ENCODE data around the gene NCBP2L.
A peak's percentile ranks its signal among the peaks of the same experiment; 100 is the strongest.

The NCBP2L gene

DNA sequence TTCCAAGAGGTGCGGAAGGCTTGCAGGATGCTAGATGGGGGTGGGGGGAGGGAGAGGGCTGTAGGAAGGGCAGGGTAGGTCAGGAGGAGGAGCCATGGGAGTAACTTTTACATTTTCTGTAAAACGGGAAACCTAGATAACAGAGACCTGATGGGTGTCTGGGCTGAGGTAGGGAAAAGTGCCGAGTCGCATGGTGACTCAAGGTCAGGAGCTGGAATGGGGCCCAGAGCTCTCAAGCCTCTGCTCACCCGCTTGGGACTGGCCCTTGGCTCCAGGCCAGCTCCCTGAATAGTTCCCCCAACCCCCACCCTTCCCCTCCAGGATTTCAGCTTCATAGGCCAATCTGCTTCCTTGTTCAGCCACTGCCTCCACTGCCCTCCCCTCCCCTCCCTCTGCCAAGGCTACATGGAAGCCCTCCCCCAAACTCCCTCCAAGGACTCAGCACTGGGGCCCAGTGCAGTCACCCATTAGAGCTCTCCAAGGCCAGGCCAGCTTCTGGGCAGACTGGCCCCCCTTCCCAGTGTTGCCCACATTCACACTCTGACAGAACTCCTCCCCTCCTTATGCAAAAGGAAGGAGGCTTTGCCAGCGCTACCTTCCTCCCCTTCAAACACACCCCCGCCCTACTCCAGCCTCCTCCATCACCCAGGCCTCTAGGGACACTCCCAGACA is 45.6 kb upstream of the NCBP2L start (continued):
- TF ChIP-seq, protein P1, sequence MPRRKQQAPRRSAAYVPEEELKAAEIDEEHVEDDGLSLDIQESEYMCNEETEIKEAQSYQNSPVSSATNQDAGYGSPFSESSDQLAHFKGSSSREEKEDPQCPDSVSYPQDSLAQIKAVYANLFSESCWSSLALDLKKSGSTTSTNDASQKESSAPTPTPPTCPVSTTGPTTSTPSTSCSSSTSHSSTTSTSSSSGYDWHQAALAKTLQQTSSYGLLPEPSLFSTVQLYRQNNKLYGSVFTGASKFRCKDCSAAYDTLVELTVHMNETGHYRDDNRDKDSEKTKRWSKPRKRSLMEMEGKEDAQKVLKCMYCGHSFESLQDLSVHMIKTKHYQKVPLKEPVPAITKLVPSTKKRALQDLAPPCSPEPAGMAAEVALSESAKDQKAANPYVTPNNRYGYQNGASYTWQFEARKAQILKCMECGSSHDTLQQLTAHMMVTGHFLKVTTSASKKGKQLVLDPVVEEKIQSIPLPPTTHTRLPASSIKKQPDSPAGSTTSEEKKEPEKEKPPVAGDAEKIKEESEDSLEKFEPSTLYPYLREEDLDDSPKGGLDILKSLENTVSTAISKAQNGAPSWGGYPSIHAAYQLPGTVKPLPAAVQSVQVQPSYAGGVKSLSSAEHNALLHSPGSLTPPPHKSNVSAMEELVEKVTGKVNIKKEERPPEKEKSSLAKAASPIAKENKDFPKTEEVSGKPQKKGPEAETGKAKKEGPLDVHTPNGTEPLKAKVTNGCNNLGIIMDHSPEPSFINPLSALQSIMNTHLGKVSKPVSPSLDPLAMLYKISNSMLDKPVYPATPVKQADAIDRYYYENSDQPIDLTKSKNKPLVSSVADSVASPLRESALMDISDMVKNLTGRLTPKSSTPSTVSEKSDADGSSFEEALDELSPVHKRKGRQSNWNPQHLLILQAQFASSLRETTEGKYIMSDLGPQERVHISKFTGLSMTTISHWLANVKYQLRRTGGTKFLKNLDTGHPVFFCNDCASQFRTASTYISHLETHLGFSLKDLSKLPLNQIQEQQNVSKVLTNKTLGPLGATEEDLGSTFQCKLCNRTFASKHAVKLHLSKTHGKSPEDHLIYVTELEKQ (tag by site-specific recombination; IDR thresholded peaks at IDR 0.05; ENCODE audit: borderline replicate concordance) = no peak
- TF ChIP-seq ZNF274 (IDR thresholded peaks at IDR 0.05; ENCODE audit: low read length) (no peak), ZNF274 (tag by site-specific recombination; IDR thresholded peaks at IDR 0.05; ENCODE audit: borderline replicate concordance) (no peak), ZEB2 (tag by site-specific recombination; IDR thresholded peaks at IDR 0.05) (0 out of 2 replicates have a peak, but pooled peaks have one; percentile 25), ZNF514 (tag by site-specific recombination; IDR thresholded peaks at IDR 0.05) (no peak), ZSCAN30 (tag by site-specific recombination; IDR thresholded peaks at IDR 0.05) (no peak), ZNF660 (tag by site-specific recombination; IDR thresholded peaks at IDR 0.05) (peak; percentile 71; the same call in 1 of the 2 replicates), HOXC10 (CRISPR knock-in tag; IDR thresholded peaks at IDR 0.05) (no peak), SETDB1 (IDR thresholded peaks at IDR 0.05; ENCODE audit: insufficient read length, low read length) (no peak), ZNF707 (tag by site-specific recombination; IDR thresholded peaks at IDR 0.05) (no peak), ZNF221 (tag by site-specific recombination; IDR thresholded peaks at IDR 0.05; ENCODE audit: borderline replicate concordance) (no peak), ZBTB20 (tag by site-specific recombination; IDR thresholded peaks at IDR 0.05) (0 out of 2 replicates have a peak, but pooled peaks have one; percentile 48), ZNF155 (tag by site-specific recombination; IDR thresholded peaks at IDR 0.05) (no peak), ZBTB21 (tag by site-specific recombination; IDR thresholded peaks at IDR 0.05) (no peak), MYNN (tag by site-specific recombination; IDR thresholded peaks at IDR 0.05; ENCODE audit: borderline replicate concordance) (no peak), ZNF211 (tag by site-specific recombination; IDR thresholded peaks at IDR 0.05; ENCODE audit: low read depth) (no peak), SP3 (tag by site-specific recombination; IDR thresholded peaks at IDR 0.05) (peak; percentile 40; the same call in 1 of the 2 replicates), SCRT2 (tag by site-specific recombination; IDR thresholded peaks at IDR 0.05) (no peak), ZFP69B (tag by site-specific recombination; IDR thresholded peaks at IDR 0.05) (peak; percentile 83)
- TF ChIP-seq, protein P2, sequence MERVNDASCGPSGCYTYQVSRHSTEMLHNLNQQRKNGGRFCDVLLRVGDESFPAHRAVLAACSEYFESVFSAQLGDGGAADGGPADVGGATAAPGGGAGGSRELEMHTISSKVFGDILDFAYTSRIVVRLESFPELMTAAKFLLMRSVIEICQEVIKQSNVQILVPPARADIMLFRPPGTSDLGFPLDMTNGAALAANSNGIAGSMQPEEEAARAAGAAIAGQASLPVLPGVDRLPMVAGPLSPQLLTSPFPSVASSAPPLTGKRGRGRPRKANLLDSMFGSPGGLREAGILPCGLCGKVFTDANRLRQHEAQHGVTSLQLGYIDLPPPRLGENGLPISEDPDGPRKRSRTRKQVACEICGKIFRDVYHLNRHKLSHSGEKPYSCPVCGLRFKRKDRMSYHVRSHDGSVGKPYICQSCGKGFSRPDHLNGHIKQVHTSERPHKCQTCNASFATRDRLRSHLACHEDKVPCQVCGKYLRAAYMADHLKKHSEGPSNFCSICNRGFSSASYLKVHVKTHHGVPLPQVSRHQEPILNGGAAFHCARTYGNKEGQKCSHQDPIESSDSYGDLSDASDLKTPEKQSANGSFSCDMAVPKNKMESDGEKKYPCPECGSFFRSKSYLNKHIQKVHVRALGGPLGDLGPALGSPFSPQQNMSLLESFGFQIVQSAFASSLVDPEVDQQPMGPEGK (tag by site-specific recombination; IDR thresholded peaks at IDR 0.05) = peak; percentile 88
- TF ChIP-seq, protein P3, sequence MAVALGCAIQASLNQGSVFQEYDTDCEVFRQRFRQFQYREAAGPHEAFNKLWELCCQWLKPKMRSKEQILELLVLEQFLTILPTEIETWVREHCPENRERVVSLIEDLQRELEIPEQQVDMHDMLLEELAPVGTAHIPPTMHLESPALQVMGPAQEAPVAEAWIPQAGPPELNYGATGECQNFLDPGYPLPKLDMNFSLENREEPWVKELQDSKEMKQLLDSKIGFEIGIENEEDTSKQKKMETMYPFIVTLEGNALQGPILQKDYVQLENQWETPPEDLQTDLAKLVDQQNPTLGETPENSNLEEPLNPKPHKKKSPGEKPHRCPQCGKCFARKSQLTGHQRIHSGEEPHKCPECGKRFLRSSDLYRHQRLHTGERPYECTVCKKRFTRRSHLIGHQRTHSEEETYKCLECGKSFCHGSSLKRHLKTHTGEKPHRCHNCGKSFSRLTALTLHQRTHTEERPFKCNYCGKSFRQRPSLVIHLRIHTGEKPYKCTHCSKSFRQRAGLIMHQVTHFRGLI (tag by site-specific recombination; IDR thresholded peaks at IDR 0.05) = no peak
- TF ChIP-seq, protein P4, sequence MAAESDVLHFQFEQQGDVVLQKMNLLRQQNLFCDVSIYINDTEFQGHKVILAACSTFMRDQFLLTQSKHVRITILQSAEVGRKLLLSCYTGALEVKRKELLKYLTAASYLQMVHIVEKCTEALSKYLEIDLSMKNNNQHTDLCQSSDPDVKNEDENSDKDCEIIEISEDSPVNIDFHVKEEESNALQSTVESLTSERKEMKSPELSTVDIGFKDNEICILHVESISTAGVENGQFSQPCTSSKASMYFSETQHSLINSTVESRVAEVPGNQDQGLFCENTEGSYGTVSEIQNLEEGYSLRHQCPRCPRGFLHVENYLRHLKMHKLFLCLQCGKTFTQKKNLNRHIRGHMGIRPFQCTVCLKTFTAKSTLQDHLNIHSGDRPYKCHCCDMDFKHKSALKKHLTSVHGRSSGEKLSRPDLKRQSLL (tag by site-specific recombination; IDR thresholded peaks at IDR 0.05) = no peak
- TF ChIP-seq, protein P5, sequence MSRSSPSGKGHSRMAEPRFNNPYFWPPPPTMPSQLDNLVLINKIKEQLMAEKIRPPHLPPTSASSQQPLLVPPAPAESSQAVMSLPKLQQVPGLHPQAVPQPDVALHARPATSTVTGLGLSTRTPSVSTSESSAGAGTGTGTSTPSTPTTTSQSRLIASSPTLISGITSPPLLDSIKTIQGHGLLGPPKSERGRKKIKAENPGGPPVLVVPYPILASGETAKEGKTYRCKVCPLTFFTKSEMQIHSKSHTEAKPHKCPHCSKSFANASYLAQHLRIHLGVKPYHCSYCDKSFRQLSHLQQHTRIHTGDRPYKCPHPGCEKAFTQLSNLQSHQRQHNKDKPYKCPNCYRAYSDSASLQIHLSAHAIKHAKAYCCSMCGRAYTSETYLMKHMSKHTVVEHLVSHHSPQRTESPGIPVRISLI (tag by site-specific recombination; IDR thresholded peaks at IDR 0.05) = no peak
- TF ChIP-seq, protein P6, sequence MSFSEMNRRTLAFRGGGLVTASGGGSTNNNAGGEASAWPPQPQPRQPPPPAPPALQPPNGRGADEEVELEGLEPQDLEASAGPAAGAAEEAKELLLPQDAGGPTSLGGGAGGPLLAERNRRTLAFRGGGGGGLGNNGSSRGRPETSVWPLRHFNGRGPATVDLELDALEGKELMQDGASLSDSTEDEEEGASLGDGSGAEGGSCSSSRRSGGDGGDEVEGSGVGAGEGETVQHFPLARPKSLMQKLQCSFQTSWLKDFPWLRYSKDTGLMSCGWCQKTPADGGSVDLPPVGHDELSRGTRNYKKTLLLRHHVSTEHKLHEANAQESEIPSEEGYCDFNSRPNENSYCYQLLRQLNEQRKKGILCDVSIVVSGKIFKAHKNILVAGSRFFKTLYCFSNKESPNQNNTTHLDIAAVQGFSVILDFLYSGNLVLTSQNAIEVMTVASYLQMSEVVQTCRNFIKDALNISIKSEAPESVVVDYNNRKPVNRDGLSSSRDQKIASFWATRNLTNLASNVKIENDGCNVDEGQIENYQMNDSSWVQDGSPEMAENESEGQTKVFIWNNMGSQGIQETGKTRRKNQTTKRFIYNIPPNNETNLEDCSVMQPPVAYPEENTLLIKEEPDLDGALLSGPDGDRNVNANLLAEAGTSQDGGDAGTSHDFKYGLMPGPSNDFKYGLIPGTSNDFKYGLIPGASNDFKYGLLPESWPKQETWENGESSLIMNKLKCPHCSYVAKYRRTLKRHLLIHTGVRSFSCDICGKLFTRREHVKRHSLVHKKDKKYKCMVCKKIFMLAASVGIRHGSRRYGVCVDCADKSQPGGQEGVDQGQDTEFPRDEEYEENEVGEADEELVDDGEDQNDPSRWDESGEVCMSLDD (tag by site-specific recombination; IDR thresholded peaks at IDR 0.05) = no peak
